ENCODE results near the gene CHCHD6.

- no peak for TF ChIP-seq CTCF (IDR thresholded peaks at IDR 0.05)
- no peak for TF ChIP-seq POLR2A (IDR thresholded peaks at IDR 0.05)
Measured at GRCh38 chr3:126665221-126665936, 38.7 kb upstream of the CHCHD6 start.
